Neural progenitor cell (in vitro differentiated cells): ENCODE results near the gene SLC5A2.

Experiments used
- EZH2 ChIP-seq: fragments of 200-600 bp; sonication (generic); IDR thresholded peaks from 2 replicates; pipeline ENCODE4 v1.6.1; 2017; ENCODE audit warnings: antibody characterized with exemption, mild to moderate bottlenecking, moderate library complexity
- EZH2phosphoT487 ChIP-seq: fragments of 200-600 bp; sonication (generic); IDR thresholded peaks from 2 replicates; pipeline ENCODE4 v1.6.1; 2017; ENCODE audit warnings: antibody characterized with exemption
- TF ChIP-seq, protein P1 (sequence below): fragments of 200-600 bp; sonication (generic); IDR thresholded peaks from 2 replicates; pipeline ENCODE4 v1.5.1; 2017; ENCODE audit warnings: antibody characterized with exemption, mild to moderate bottlenecking

DNA sequence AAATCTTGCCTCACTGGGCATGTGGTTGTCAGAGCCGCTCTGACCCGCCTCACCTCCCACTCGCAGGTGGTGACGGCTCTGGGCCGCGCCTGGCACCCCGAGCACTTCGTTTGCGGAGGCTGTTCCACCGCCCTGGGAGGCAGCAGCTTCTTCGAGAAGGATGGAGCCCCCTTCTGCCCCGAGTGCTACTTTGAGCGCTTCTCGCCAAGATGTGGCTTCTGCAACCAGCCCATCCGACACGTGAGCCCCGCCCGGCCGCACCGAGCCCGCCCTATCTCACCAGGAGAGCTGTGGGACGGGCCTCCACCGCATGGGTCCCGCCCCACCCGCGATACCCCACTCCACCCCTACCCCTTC lies 7.0 kb upstream of the SLC5A2 start:
- TF ChIP-seq, protein P1, sequence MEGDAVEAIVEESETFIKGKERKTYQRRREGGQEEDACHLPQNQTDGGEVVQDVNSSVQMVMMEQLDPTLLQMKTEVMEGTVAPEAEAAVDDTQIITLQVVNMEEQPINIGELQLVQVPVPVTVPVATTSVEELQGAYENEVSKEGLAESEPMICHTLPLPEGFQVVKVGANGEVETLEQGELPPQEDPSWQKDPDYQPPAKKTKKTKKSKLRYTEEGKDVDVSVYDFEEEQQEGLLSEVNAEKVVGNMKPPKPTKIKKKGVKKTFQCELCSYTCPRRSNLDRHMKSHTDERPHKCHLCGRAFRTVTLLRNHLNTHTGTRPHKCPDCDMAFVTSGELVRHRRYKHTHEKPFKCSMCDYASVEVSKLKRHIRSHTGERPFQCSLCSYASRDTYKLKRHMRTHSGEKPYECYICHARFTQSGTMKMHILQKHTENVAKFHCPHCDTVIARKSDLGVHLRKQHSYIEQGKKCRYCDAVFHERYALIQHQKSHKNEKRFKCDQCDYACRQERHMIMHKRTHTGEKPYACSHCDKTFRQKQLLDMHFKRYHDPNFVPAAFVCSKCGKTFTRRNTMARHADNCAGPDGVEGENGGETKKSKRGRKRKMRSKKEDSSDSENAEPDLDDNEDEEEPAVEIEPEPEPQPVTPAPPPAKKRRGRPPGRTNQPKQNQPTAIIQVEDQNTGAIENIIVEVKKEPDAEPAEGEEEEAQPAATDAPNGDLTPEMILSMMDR = no peak
- TF ChIP-seq EZH2 = peak; percentile 57
- TF ChIP-seq EZH2phosphoT487 = no peak
